Uterus (tissue), 2 donors: ENCODE results near the gene SIN3A.

ENCODE experiments used
- POLR2A ChIP-seq, 2 donors: fragments of 450-650 bp; IDR thresholded peaks; one replicate each; pipeline ENCODE4 v1.6.1; 2016; ENCODE audit warnings: antibody characterized with exemption in 2 of 2, mild to moderate bottlenecking in 1 of 2, moderate library complexity in 1 of 2
- TF ChIP-seq, protein P1 (sequence below), 4 experiments: fragments of 200-600 bp in 2 of 4; fragments of 450-650 bp in 2 of 4; sonication (generic) in 2 of 4; IDR thresholded peaks; one replicate each; pipeline ENCODE4 v1.5.1; 2016 to 2019; ENCODE audit warnings: antibody characterized with exemption in 4 of 4, mild to moderate bottlenecking in 2 of 4, moderate library complexity in 1 of 4

DNA sequence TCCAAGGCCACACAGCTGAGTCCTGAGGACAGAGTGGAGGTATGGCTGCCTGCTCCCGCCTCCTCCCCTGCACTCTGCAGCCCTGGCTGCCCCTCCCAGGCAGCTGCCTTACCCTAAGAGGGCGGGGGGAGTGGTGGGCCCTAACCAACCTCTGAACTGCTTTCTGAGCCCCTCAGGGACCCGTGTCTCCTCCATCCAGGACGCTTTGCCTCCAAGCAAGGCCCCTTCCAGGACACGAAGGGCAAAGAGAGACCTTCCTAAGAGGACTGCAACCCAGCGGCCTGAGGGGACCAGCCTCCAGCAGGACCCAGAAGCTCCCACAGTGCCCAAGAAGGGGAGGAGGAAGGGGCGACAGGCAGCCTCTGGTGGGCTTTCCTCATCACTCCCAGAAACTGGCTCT is 97.0 kb downstream of the SIN3A start:
- TF ChIP-seq POLR2A (IDR thresholded peaks at IDR 0.05), result no peak
- TF ChIP-seq, protein P1, sequence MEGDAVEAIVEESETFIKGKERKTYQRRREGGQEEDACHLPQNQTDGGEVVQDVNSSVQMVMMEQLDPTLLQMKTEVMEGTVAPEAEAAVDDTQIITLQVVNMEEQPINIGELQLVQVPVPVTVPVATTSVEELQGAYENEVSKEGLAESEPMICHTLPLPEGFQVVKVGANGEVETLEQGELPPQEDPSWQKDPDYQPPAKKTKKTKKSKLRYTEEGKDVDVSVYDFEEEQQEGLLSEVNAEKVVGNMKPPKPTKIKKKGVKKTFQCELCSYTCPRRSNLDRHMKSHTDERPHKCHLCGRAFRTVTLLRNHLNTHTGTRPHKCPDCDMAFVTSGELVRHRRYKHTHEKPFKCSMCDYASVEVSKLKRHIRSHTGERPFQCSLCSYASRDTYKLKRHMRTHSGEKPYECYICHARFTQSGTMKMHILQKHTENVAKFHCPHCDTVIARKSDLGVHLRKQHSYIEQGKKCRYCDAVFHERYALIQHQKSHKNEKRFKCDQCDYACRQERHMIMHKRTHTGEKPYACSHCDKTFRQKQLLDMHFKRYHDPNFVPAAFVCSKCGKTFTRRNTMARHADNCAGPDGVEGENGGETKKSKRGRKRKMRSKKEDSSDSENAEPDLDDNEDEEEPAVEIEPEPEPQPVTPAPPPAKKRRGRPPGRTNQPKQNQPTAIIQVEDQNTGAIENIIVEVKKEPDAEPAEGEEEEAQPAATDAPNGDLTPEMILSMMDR (IDR thresholded peaks at IDR 0.05), result no peak
